ENCODE data around the gene RERG. TPM values are rescaled to one million over a fixed set of nuclear protein-coding genes. Genes with fewer than 3 reads are reported as not detected.

RERG gene
- total RNA-seq, 1 experiment from 2014 or later: not detected

GRCh38 chr12:15225136-15225862 is 4.1 kb upstream of the RERG start:
- no peaks in the 10 kb centered on the region for H3K36me3 ChIP-seq (ENCODE audit: insufficient read depth, low read length, poor library complexity, severe bottlenecking)
- BruUV-seq (replicated peaks): no TSS peak
- H3K9me3 ChIP-seq (ENCODE audit: low read depth, low read length, poor library complexity, severe bottlenecking): no peaks in the 10 kb centered on the region
- ChIA-PET CTCF (no interaction called here), POLR2A (ENCODE audit: low non-redundant PET) (no interaction called here)
- no peak for DNase-seq (ENCODE audit: low spot score)
- intact Hi-C loops (cut with micrococcal nuclease; ENCODE audit: unreplicated experiment): no loop called here
- peaks cover 5% of the 10 kb centered on the region for H3K4me1 ChIP-seq (ENCODE audit: insufficient read depth, low read length, poor library complexity, severe bottlenecking)
- H3K4me3 ChIP-seq (ENCODE audit: low read depth, low read length, poor library complexity, severe bottlenecking): no peak overlapping the region
- no peak for TF ChIP-seq CTCF (conservative IDR thresholded peaks at IDR 0.05; ENCODE audit: low read depth, low read length)
- no peak overlapping the region for H3K27ac ChIP-seq (ENCODE audit: low read depth, low read length, poor library complexity, severe bottlenecking)
- H3K27me3 ChIP-seq (replicated peaks; ENCODE audit: insufficient read depth, low read depth, low read length, poor library complexity): peaks cover 7% of the 10 kb centered on the region

- TF ChIP-seq EZH2 (IDR thresholded peaks at IDR 0.05; ENCODE audit: borderline replicate concordance, low read depth, low read length, poor library complexity, severe bottlenecking) (no peak), CTCF (conservative IDR thresholded peaks at IDR 0.05; ENCODE audit: low read depth, low read length) (no peak)
- POLR2A ChIA-PET (ENCODE audit: low non-redundant PET): no interaction called here
These were observed 1.0 kb upstream of the RERG start for GRCh38 chr12:15222219-15222618.

GRCh38 chr12:15220451-15220850 is 766 bp downstream of the RERG start:
- DNase-seq (ENCODE audit: low spot score): no peak
- H3K4me3 ChIP-seq (ENCODE audit: low read depth, low read length, poor library complexity, severe bottlenecking): no peak overlapping the region
- H3K9me3 ChIP-seq (ENCODE audit: low read depth, low read length, poor library complexity, severe bottlenecking): no peaks in the 10 kb centered on the region
- peaks cover 5% of the 10 kb centered on the region for H3K4me1 ChIP-seq (ENCODE audit: insufficient read depth, low read length, poor library complexity, severe bottlenecking)
- no peaks in the 10 kb centered on the region for H3K36me3 ChIP-seq (ENCODE audit: insufficient read depth, low read length, poor library complexity, severe bottlenecking)
- H3K27ac ChIP-seq (ENCODE audit: low read depth, low read length, poor library complexity, severe bottlenecking): no peak overlapping the region
- ChIA-PET CTCF (interaction anchor here (0.7 to 1.6 kb wide), 3 partner anchors 63 to 484 kb away, joined by 6 to 7 read pairs (median 6); no protein-coding TSS in a partner anchor), POLR2A (ENCODE audit: low non-redundant PET) (interaction anchor here (0.6 to 1.0 kb wide), 2 partner anchors 180 to 197 kb away, joined by 3 read pairs; no protein-coding TSS in a partner anchor)
- TF ChIP-seq CTCF (conservative IDR thresholded peaks at IDR 0.05; ENCODE audit: low read depth, low read length): no peak
- H3K27me3 ChIP-seq (replicated peaks; ENCODE audit: insufficient read depth, low read depth, low read length, poor library complexity): no peaks in the 10 kb centered on the region
- no TSS peak for BruUV-seq (replicated peaks)
- intact Hi-C loops (cut with micrococcal nuclease; ENCODE audit: unreplicated experiment): loop anchor here (2.0 to 5.0 kb wide), 2 partner anchors 222 to 373 kb away; no protein-coding TSS in a partner anchor

More at GRCh38 chr12:15222219-15222618, 1.0 kb upstream of the RERG start:
- Histone ChIP-seq H3K9me3 (ENCODE audit: low read depth, low read length, poor library complexity, severe bottlenecking) (no peaks in the 10 kb centered on the region), H3K36me3 (ENCODE audit: insufficient read depth, low read length, poor library complexity, severe bottlenecking) (no peaks in the 10 kb centered on the region), H3K4me1 (ENCODE audit: insufficient read depth, low read length, poor library complexity, severe bottlenecking) (peaks cover 5% of the 10 kb centered on the region), H3K27ac (ENCODE audit: low read depth, low read length, poor library complexity, severe bottlenecking) (no peak overlapping the region), H3K27me3 (replicated peaks; ENCODE audit: insufficient read depth, low read depth, low read length, poor library complexity) (no peaks in the 10 kb centered on the region), H3K4me3 (ENCODE audit: low read depth, low read length, poor library complexity, severe bottlenecking) (no peak overlapping the region)
- CTCF ChIA-PET: interaction anchor here (1.7 to 2.0 kb wide), 2 partner anchors 10 to 72 kb away, joined by 7 read pairs; no protein-coding TSS in a partner anchor
- intact Hi-C loops (cut with micrococcal nuclease; ENCODE audit: unreplicated experiment): loop anchor here (5.0 kb wide), 1 partner anchor 375 kb away; no protein-coding TSS in a partner anchor
- no TSS peak for BruUV-seq (replicated peaks)
- no peak for DNase-seq (ENCODE audit: low spot score)

Measured in A673 (cell line).